HEK293T (cell line): ENCODE results near the gene NOSIP.

Experiments
- BHLHE40 ChIP-seq: fragments of 450-650 bp; IDR thresholded peaks from 2 replicates; pipeline ENCODE4 v1.6.1; 2016; ENCODE audit warnings: mild to moderate bottlenecking, moderate library complexity, borderline replicate concordance
- ELF4 ChIP-seq: fragments of 450-650 bp; IDR thresholded peaks from 2 replicates; pipeline ENCODE4 v1.6.1; 2017; ENCODE audit warnings: antibody characterized with exemption
- FOXA1 ChIP-seq: fragments of 450-650 bp; IDR thresholded peaks from 2 replicates; pipeline ENCODE4 v1.6.1; 2016; ENCODE audit warnings: mild to moderate bottlenecking
- FOXK2 ChIP-seq: fragments of 450-650 bp; IDR thresholded peaks from 2 replicates; pipeline ENCODE4 v1.6.1; 2016; ENCODE audit warnings: mild to moderate bottlenecking
- FOXM1 ChIP-seq: fragments of 450-650 bp; IDR thresholded peaks from 2 replicates; pipeline ENCODE4 v1.6.1; 2017; ENCODE audit warnings: mild to moderate bottlenecking, borderline replicate concordance
- HDGF ChIP-seq: fragments of 450-650 bp; IDR thresholded peaks from 2 replicates; pipeline ENCODE4 v1.6.1; 2017; ENCODE audit warnings: antibody characterized with exemption, borderline replicate concordance
- L3MBTL2 ChIP-seq: fragments of 450-650 bp; conservative IDR thresholded peaks from 2 replicates; pipeline ENCODE4 v1.6.1; 2016; ENCODE audit warnings: mild to moderate bottlenecking
- LEF1 ChIP-seq: fragments of 450-650 bp; IDR thresholded peaks from 2 replicates; pipeline ENCODE4 v1.6.1; 2017; ENCODE audit warnings: mild to moderate bottlenecking, borderline replicate concordance
- SP1 ChIP-seq: fragments of 450-650 bp; IDR thresholded peaks from 2 replicates; pipeline ENCODE4 v1.6.1; 2017
- TARDBP ChIP-seq: fragments of 450-650 bp; IDR thresholded peaks from 2 replicates; pipeline ENCODE4 v1.6.1; 2016

DNA sequence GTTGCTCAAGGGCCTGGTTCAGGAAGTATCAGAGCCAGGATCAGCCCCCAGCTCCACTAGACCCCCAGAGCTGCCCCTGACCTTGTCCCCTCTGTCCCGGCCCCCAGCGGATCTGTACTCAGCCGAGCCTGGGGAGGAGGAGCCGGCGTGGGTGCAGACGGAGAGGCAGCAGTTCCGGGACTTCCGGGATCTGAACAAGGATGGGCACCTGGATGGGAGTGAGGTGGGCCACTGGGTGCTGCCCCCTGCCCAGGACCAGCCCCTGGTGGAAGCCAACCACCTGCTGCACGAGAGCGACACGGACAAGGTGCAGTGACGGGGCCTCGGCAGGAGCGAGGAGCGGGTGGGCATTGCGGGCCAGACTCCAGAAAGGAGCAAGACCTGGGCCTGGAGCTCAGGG is 37.9 kb downstream of the NOSIP start:
- TF ChIP-seq TARDBP (no peak), SP1 (no peak), FOXA1 (no peak), HDGF (no peak), LEF1 (no peak), ELF4 (no peak), BHLHE40 (no peak), L3MBTL2 (no peak), FOXK2 (no peak), FOXM1 (no peak)
